ENCODE data around the gene AATF. TPM values are rescaled to one million over a fixed set of nuclear protein-coding genes. Genes with fewer than 3 reads are reported as not detected.

The AATF gene
- total and polyA plus RNA-seq, 9 of the 15 experiments (the other 6 are each of a cell fraction or from before 2014, with no cell fraction given): 34.5 to 133 (median 90.1) TPM

GRCh38 chr17:36949461-36949927 lies 740 bp downstream of the AATF start:
- ATAC-seq (peak; percentile 63), FAIRE-seq (no peak), DNase-seq (ENCODE audit: extremely low read depth in 1 of 4, low spot score in 3 of 4) (no peak)
- Histone ChIP-seq H3K27me3 (ENCODE audit: control insufficient read depth in 2 of 2, insufficient read depth in 2 of 2, low read length in 2 of 2) (peaks cover 3 to 9% of the 10 kb centered on the region in 2 experiments; a peak in 2 of 5 replicates), H3K9ac (ENCODE audit: insufficient read depth in 1 of 2, low read depth in 2 of 2, low read length in 2 of 2) (peak overlapping the region; percentile 94 to 99), H3K4me3 (peak overlapping the region; percentile 92), H3K79me2 (ENCODE audit: control insufficient read depth, insufficient read depth, low read length) (peaks cover 43% of the 10 kb centered on the region), H3K4me2 (ENCODE audit: insufficient read depth, low read length) (peak overlapping the region; percentile 92), H3K27ac (ENCODE audit: extremely low read depth, low read depth, low read length) (peak overlapping the region; percentile 91), H4K20me1 (replicated peaks; ENCODE audit: control insufficient read depth, insufficient read depth, low read length) (0 out of 2 replicates have a peak, but pooled peaks cover 4% of the 10 kb centered on the region), H3K9me1 (ENCODE audit: control insufficient read depth, insufficient read depth, low read length) (no peaks in the 10 kb centered on the region), H3K36me3 (ENCODE audit: control insufficient read depth, insufficient read depth, low read length) (peaks cover 45% of the 10 kb centered on the region), H3K9me3 (replicated peaks; ENCODE audit: control insufficient read depth, insufficient read depth, low read depth, low read length) (no peaks in the 10 kb centered on the region), H2AFZ (ENCODE audit: low read depth, low read length) (peak overlapping the region; percentile 99), H3K4me1 (replicated peaks in 1 of 2; ENCODE audit: control insufficient read depth in 2 of 2, insufficient read depth in 2 of 2, low read length in 2 of 2) (peaks cover 23 to 24% of the 10 kb centered on the region in 2 experiments)
- TF ChIP-seq ZNF518B (CRISPR knock-in tag; IDR thresholded peaks at IDR 0.05) (no peak), KAT7 (CRISPR knock-in tag; IDR thresholded peaks at IDR 0.05; ENCODE audit: borderline replicate concordance) (peak; percentile 59; the same call in 1 of the 2 replicates), POLR3A (IDR thresholded peaks at IDR 0.05; ENCODE audit: borderline replicate concordance, extremely low read depth, insufficient read depth, insufficient read length) (no peak), PKNOX1 (IDR thresholded peaks at IDR 0.05) (no peak), ZNF445 (CRISPR knock-in tag; IDR thresholded peaks at IDR 0.05; ENCODE audit: low read depth) (no peak), JUND (IDR thresholded peaks at IDR 0.05; ENCODE audit: borderline replicate concordance, low read depth, low read length) (no peak), JUND (tag; IDR thresholded peaks at IDR 0.05; ENCODE audit: borderline replicate concordance, low read depth, low read length) (no peak)
- intact Hi-C loops (cut with micrococcal nuclease): no loop called here
- POLR2A ChIA-PET: interaction anchor here (0.6 to 1.7 kb wide), 7 partner anchors 8 to 357 kb away, joined by 3 to 10 read pairs (median 3); no protein-coding TSS in a partner anchor
- BruUV-seq (replicated peaks): no TSS peak
- in situ Hi-C loops (cut with MboI): no loop called here
- 2% methylated on average over 9 of the region's 9 CpGs for WGBS (ENCODE audit: insufficient coverage, low coverage, missing lambda C conversion rate)
- CTCF ChIA-PET (ENCODE audit: low intra/inter-chr PET ratio): no interaction called here
